Naive B cell (primary cell): Measurements from ENCODE around the gene DUSP10. TPM values are rescaled to one million over a fixed set of nuclear protein-coding genes. Genes with fewer than 3 reads are reported as not detected.

Experiments
- ATAC-seq, 2 donors: fragments of 150-1000 bp; cut with Tn5 transposase; 2 replicates each; pipeline ENCODE4 v1.10.0; 2021; ENCODE audit warnings: low read depth in 2 of 2, mild to moderate bottlenecking in 2 of 2, moderate library complexity in 2 of 2
- DNase-seq: peaks from one replicate; pipeline ENCODE4 v3.0.0; 2022
- H3K27ac Mint-ChIP-seq, 6 donors: one replicate each; pipeline ENCODE4 v1.8.0; 2020 to 2022; ENCODE audit warnings: mild to moderate bottlenecking in 6 of 6, mixed read lengths in 6 of 6, moderate library complexity in 5 of 6, inconsistent platforms in 2 of 6
- H3K27me3 Mint-ChIP-seq, 3 donors: one replicate each; pipeline ENCODE4 v1.8.0; 2021 to 2022; ENCODE audit warnings: mixed read lengths in 3 of 3, mild to moderate bottlenecking in 1 of 3
- H3K36me3 Mint-ChIP-seq, 2 donors: one replicate each; pipeline ENCODE4 v1.8.0; 2020 to 2022; ENCODE audit warnings: mixed read lengths in 2 of 2, inconsistent platforms in 1 of 2, mild to moderate bottlenecking in 1 of 2
- H3K4me1 Mint-ChIP-seq, 3 donors: one replicate each; pipeline ENCODE4 v1.8.0; 2020 to 2022; ENCODE audit warnings: mixed read lengths in 3 of 3, inconsistent platforms in 1 of 3, mild to moderate bottlenecking in 1 of 3, moderate library complexity in 1 of 3
- H3K4me3 Mint-ChIP-seq, 8 donors: one replicate each; pipeline ENCODE4 v1.8.0; 2020 to 2022; ENCODE audit warnings: mild to moderate bottlenecking in 8 of 8, mixed read lengths in 8 of 8, moderate library complexity in 8 of 8, inconsistent platforms in 2 of 8
- H3K9me3 Mint-ChIP-seq, 7 donors: one replicate each; pipeline ENCODE4 v1.8.0; 2020 to 2022; ENCODE audit warnings: mixed read lengths in 7 of 7, mild to moderate bottlenecking in 5 of 7, inconsistent platforms in 2 of 7, moderate library complexity in 1 of 7
- polyA plus RNA-seq, 6 donors: library from polyadenylated mRNA; unstranded; fragments of 300-500 nt; fragmentation: Illumina TruSeq; gene quantifications; one replicate each; pipeline ENCODE4 v1.2.3, GENCODE V29; 2021; ENCODE audit warnings: low read depth in 6 of 6

Gene DUSP10
- polyA plus RNA-seq, 6 donors from 2014 or later: 2.7 to 23.1 (median 10.0) TPM

DNA sequence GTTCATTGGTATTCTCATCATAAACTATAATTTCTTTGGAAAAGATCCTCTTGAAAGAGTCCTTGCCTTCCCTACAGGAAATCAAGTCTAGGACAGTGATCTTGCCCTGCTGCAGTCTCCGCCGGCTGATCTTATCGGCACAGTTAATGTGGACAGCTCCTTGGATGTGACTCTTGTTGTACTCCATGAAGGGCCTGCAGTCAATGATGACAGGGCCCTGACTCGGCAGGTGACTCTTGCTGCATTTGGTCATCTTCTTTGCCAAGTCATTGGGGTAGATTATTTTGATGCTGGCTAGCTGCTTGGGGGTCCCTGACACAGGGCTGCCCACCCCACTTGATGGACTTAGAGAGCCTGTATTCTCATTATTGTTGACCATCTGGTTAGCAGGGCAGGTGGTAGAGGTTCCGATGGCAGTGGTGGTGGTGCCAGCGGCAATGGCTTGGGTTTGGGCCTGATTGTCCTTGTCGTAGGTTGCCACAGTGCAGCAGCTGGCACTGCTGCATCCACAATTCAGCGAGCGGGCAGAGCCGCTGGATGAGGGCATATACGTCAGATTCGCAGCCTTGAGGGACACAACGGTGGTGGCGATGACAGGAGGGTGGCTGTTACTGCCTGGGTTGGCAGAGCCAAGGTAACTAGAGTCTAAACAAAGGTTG lies 2.7 kb downstream of the DUSP10 start:
- Mint-ChIP-seq H3K36me3 (peaks cover 12 to 19% of the 10 kb centered on the region in 2 donors), H3K9me3 (no peaks in the 10 kb centered on the region), H3K4me3 (peak overlapping the region in 2 of 8 donors; percentile 32 to 38), H3K27me3 (no peaks in the 10 kb centered on the region), H3K4me1 (peaks cover 19 to 37% (median 30%) of the 10 kb centered on the region in 3 donors), H3K27ac (peak overlapping the region in 3 of 6 donors; percentile 17 to 53 (median 29))
- ATAC-seq (no peak), DNase-seq (no peak)

DNA sequence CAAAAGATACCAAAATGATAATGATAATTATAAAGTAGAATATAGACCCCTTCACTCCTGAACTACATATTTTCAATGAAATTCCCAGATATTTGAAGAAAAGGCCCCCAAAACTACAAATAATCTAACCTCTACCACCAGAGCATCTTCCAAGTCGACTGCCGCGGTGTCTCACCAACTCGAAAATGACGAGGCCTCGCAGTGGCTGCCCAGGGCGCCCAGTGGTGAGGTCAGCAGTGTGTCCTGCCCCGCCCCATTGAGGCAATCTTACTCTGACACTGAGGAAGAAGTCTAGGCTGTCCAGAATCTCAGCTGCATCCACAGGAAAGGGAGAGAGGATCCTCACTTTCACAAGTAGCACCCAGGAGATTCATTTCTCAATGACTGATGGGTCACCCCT lies 5.2 kb downstream of the DUSP10 start:
- Mint-ChIP-seq H3K4me1 (peaks cover 20 to 39% (median 34%) of the 10 kb centered on the region in 3 donors), H3K27ac (peak overlapping the region in 1 of 6 donors; percentile 2), H3K36me3 (peaks cover 12 to 19% of the 10 kb centered on the region in 2 donors), H3K9me3 (no peaks in the 10 kb centered on the region), H3K4me3 (no peak overlapping the region), H3K27me3 (no peaks in the 10 kb centered on the region)
- DNase-seq: no peak
- ATAC-seq: no peak

DNA sequence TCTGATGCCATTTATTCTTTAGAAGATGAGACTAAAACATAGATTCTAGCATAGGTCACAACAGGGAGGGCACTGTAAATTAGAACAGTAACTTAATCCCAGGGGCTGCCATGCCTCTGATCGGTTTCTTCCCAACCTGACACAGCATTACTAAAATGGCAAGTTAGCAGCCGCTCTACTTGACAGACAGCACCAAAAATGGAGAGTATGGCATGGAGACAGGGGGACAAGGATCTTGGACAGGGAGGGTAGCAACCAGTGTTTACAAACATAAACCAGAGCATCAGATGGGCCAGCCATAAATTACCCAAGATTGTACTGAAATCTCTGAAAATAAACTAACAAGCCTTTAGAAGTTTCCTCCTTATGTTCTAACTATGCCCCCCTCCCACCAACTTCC lies 5.9 kb downstream of the DUSP10 start:
- ATAC-seq (no peak), DNase-seq (no peak)
- no peak overlapping the region for H3K27ac Mint-ChIP-seq
- peaks cover 20 to 39% (median 34%) of the 10 kb centered on the region in 3 donors for H3K4me1 Mint-ChIP-seq
- no peaks in the 10 kb centered on the region for H3K9me3 Mint-ChIP-seq
- H3K4me3 Mint-ChIP-seq: no peak overlapping the region
- H3K27me3 Mint-ChIP-seq: no peaks in the 10 kb centered on the region
- H3K36me3 Mint-ChIP-seq: peaks cover 12 to 19% of the 10 kb centered on the region in 2 donors

DNA sequence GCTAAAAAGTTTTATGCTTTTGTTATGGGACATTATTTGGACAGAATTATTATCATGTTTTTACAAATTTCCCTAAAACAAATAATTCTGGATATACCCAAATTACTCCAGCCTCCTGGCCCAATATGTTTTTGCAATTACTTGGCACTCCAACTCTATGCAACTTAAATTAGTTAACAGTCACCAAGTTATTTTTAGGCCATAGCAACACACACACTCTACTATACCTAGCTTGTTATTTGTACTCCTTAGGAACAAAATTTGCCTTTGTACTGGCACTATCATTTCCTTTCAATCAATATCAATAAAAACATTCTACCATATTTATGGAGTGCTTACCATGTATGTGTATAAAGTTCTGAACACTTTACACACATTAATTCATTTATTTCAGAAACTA lies 7.7 kb downstream of the DUSP10 start:
- Mint-ChIP-seq H3K9me3 (no peaks in the 10 kb centered on the region), H3K4me3 (no peak overlapping the region), H3K4me1 (peaks cover 20 to 37% (median 34%) of the 10 kb centered on the region in 3 donors), H3K27me3 (no peaks in the 10 kb centered on the region), H3K27ac (peak overlapping the region in 1 of 6 donors; percentile 69), H3K36me3 (peaks cover 12 to 19% of the 10 kb centered on the region in 2 donors)
- ATAC-seq: no peak
- no peak for DNase-seq

DNA sequence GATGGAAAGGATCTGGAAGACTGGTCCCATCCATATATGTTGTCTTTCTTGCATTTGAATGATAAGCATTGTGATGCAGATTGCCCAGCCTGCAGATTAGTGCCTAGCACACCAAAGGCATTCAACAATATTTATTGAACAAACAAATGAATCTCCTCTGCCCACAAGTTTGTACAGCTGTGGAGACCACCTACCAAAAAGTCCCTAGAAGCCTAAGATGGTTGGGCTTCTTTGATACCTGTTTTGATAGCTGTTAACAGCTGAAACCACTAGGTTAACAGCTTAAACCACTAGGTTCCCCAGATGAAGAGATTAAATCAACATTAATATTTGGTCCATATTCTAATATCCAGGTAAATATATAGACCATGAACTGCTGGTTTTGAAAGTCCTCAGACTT lies 9.8 kb downstream of the DUSP10 start:
- peaks cover 40 to 43% (median 41%) of the 10 kb centered on the region in 3 donors for H3K4me1 Mint-ChIP-seq
- DNase-seq (no peak), ATAC-seq (no peak)
- H3K27ac Mint-ChIP-seq: no peak overlapping the region
- no peaks in the 10 kb centered on the region for H3K27me3 Mint-ChIP-seq
- no peaks in the 10 kb centered on the region for H3K9me3 Mint-ChIP-seq
- peaks cover 1 to 8% of the 10 kb centered on the region in 2 donors for H3K36me3 Mint-ChIP-seq
- H3K4me3 Mint-ChIP-seq: no peak overlapping the region

DNA sequence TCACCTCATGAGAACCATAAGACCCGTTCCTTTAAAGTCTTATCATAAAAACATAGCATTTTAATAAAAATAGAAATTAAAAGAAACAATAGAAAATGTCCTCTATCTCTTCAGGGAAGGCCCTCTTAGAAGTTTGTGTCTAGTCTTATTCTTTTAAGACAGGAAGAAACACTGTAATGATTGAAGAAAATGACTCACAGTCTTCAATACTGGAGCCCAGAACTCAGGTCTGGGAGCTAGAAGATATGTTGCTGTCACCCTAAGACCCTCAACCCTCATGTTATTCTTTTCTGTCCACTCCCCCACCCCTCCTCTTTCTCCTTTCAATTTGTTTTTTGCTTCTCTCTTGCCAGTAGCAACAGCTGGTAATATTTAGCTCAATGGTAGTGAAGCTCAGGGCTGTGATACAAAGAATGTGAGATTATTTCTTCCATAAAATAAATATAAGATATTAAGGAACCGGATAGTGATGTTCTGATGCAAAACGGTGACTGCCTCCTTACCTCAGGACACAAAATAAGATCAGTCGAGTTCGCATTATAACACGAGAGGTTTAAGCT lies 12.0 kb downstream of the DUSP10 start:
- Mint-ChIP-seq H3K4me1 (peaks cover 46 to 55% (median 53%) of the 10 kb centered on the region in 3 donors), H3K9me3 (no peaks in the 10 kb centered on the region), H3K27ac (no peak overlapping the region), H3K4me3 (no peak overlapping the region), H3K36me3 (no peaks in the 10 kb centered on the region), H3K27me3 (no peaks in the 10 kb centered on the region)
- no peak for DNase-seq
- ATAC-seq: no peak

DNA sequence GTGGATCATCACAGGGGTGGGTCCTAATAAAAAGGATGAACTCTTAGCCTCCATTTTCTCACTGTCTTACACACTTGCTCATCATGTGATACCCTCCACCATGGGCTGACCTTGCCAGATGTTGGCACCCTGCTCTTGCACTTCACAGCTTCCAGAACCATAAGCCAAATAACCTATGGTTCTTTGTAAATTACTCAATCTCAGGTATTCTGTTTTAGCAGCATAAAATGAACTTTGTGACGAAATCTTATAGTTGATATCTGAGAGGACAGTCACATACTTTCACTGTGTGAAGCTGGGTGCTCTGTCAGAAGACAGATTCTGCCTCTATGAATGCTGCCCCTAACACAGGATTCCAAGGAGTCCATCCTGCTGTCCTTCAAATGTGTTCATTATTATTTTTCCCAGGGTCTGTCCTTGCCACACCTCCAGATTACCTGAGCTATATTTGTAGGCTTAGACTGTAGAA lies 13.8 kb downstream of the DUSP10 start:
- Mint-ChIP-seq H3K36me3 (peaks cover 0 to 11% of the 10 kb centered on the region in 2 donors), H3K4me1 (peaks cover 32 to 41% (median 39%) of the 10 kb centered on the region in 3 donors), H3K4me3 (peak overlapping the region; percentile 1 to 85 (median 34)), H3K27ac (peak overlapping the region in 3 of 6 donors; percentile 4 to 72 (median 7)), H3K9me3 (peaks cover 0 to 16% (median 6%) of the 10 kb centered on the region in 7 donors), H3K27me3 (no peaks in the 10 kb centered on the region)
- DNase-seq (no peak), ATAC-seq (no peak)

DNA sequence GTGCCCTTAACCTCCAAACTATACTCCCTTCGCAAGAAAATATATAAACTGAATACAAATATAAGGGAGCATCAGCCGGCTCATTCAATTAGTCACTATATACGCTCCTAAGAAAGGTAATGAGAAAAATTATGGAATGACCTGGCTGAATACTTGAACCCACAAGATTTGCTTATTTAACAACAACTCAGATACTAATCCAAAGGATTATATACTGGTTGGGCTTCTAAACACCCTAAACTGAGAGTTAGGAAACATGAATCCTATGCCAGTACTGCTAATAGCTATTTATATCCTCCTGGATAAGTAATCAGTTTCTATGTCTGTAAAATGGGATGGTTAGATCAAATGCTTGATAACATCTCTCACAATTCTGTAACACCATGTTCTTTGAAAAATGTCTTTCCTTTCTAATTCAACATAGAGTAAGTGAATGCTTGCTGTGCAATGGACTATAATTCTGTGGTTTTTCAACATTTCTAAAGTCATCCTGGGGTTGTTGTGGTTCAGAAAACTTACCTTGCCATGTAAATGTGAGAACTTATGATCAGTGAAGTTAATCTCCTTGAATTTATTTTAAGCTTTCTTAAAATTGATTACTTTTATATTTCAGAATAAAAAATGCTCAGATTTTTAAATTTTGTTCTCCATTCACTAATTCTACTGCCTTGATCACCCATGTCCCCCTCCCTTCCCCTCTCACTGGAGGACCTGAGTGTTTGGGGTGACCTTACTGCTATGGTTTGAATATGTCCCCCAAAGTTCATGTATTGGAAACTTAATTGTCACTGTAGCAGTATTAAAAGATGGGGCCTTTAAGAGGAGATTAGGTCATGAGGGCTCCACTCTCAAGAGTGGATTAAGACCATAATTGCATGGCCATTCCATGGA lies 14.5 kb downstream of the DUSP10 start:
- ATAC-seq: no peak
- peaks cover 6 to 18% of the 10 kb centered on the region in 2 donors for H3K36me3 Mint-ChIP-seq

DNA sequence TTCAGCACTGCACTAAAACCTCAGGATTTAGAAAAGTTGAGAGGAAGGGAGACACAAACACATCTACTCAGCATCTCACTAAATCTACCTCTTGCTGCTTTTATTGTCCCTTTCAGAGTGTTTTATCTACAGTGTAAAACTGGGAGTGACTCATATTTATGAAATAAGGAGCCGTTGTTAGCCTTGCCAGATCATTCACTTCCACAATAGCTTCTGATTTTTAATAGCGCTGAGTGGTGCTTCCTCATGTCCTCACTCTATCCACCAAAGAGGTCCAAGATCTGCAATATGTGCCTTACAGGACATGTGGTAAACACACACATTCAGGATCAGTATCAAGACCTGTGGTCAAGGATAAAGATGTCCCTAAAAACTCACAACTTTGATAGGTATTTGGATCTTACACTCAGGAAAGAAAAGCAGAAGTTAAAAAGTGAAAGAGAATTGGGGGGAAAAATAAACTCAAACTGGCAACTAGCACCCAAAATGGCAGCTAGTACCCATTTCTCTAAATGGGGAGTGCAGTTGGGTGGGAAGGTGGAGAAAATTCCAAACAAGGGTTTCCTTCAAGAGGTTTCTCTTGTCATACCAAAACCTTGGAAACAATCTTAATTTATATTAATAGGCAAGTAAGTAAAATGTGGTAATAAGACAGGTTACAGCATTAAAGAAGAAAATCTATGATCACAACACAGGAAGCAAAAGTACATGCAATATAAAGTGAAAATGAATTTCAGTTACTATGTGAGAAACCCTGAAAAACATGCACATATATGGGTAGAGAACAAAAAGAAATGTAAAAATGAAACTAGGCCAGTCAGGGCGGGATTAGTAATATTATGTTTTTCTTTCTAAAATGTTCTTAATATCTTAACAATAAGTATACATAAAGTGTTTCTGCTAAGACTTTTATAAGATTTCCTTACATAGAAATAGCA lies 15.9 kb downstream of the DUSP10 start:
- H3K4me1 Mint-ChIP-seq: peaks cover 34 to 56% (median 55%) of the 10 kb centered on the region in 3 donors
- H3K27me3 Mint-ChIP-seq: no peaks in the 10 kb centered on the region
- peaks cover 0 to 22% (median 9%) of the 10 kb centered on the region in 7 donors for H3K9me3 Mint-ChIP-seq
- peak overlapping the region in 5 of 6 donors; percentile 28 to 74 (median 46) for H3K27ac Mint-ChIP-seq
- DNase-seq (peak; percentile 36), ATAC-seq (peak; percentile 66 to 69)
- peak overlapping the region in 7 of 8 donors; percentile 54 to 76 (median 59) for H3K4me3 Mint-ChIP-seq
- peaks cover 8 to 23% of the 10 kb centered on the region in 2 donors for H3K36me3 Mint-ChIP-seq

More for the DNA sequence above, 14.5 kb downstream of the DUSP10 start:
- no peak for DNase-seq
- Mint-ChIP-seq H3K27ac (peak overlapping the region in 3 of 6 donors; percentile 5 to 72 (median 23)), H3K4me1 (peaks cover 31 to 44% (median 42%) of the 10 kb centered on the region in 3 donors), H3K4me3 (peak overlapping the region in 7 of 8 donors; percentile 16 to 85 (median 33)), H3K9me3 (peaks cover 0 to 22% (median 9%) of the 10 kb centered on the region in 7 donors), H3K27me3 (no peaks in the 10 kb centered on the region)

DNA sequence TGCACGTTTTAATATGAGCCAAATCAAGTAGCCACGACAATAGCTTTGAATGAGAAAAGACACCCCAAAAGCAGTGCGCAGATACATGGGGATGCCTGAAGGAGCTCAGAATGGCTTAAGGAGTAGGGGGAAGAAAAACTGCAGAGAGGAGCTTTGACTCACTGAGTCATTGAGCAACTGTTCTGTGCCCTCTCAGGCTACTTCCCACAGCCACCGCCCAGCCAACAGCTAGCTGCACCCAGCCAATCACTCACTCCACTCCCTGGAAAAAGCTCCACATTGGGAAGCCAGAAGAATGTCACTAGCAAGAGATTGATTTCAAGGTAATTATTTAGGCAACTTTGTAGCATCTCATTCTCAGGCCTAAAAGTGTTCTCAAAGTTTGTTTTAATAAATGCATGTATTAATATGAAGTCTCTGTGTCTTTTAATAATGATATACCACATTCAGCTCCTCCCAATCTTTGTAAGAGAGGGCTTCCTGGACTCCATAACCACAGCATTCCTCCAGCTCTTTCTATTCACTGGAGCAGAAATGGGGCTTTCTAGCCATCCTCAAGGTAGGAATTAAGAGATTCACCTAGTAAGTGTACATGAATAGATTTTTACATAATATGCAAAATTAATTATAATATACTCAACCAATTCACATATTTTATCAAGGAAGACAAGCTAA lies 16.8 kb downstream of the DUSP10 start:
- H3K27me3 Mint-ChIP-seq: no peaks in the 10 kb centered on the region
- H3K27ac Mint-ChIP-seq: peak overlapping the region in 1 of 6 donors; percentile 74
- H3K9me3 Mint-ChIP-seq: peaks cover 0 to 22% (median 9%) of the 10 kb centered on the region in 7 donors
- peaks cover 8 to 28% of the 10 kb centered on the region in 2 donors for H3K36me3 Mint-ChIP-seq
- DNase-seq (no peak), ATAC-seq (no peak)
- peaks cover 34 to 64% (median 56%) of the 10 kb centered on the region in 3 donors for H3K4me1 Mint-ChIP-seq
- peak overlapping the region in 2 of 8 donors; percentile 22 to 32 for H3K4me3 Mint-ChIP-seq

DNA sequence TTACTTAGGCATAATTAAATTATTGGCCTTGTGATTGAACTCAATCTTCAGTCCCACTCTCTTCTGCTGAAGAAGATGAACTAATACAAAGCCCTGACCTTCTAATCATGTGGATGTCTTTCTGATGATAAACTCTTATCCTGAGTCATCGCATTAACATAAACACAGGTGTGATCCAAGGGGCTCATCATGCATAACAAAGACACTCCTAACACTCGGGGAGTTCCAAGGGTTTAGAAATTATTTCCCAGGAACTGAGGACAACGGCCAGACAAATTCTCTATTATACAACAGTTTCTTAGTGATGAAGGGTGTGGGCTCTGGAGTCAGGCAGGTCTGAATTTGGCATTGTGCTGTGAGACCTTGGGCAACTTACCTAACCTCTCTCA lies 18.0 kb downstream of the DUSP10 start:
- Mint-ChIP-seq H3K9me3 (peaks cover 0 to 22% (median 9%) of the 10 kb centered on the region in 7 donors), H3K27me3 (no peaks in the 10 kb centered on the region), H3K4me1 (peaks cover 40 to 72% (median 62%) of the 10 kb centered on the region in 3 donors), H3K36me3 (peaks cover 8 to 28% of the 10 kb centered on the region in 2 donors), H3K4me3 (no peak overlapping the region), H3K27ac (no peak overlapping the region)
- ATAC-seq (no peak), DNase-seq (no peak)
